OCI-LY1 (cell line): ENCODE measurements around the gene LHX5.

Source experiments
- EZH2 ChIP-seq: fragments of 200-600 bp; sonication (generic), shearing (Covaris generic); IDR thresholded peaks from 2 replicates; pipeline ENCODE4 v1.8.0; 2017; ENCODE audit warnings: borderline replicate concordance, mixed run types, mild to moderate bottlenecking, antibody characterized with exemption, low read length, moderate library complexity, mixed read lengths
- TF ChIP-seq, protein P1 (sequence below): fragments of 200-600 bp; sonication (generic), shearing (Covaris generic); IDR thresholded peaks from 2 replicates; pipeline ENCODE4 v1.5.1; 2017; ENCODE audit warnings: mild to moderate bottlenecking, antibody characterized with exemption, low read length, moderate library complexity, mixed read lengths

- TF ChIP-seq, protein P1, sequence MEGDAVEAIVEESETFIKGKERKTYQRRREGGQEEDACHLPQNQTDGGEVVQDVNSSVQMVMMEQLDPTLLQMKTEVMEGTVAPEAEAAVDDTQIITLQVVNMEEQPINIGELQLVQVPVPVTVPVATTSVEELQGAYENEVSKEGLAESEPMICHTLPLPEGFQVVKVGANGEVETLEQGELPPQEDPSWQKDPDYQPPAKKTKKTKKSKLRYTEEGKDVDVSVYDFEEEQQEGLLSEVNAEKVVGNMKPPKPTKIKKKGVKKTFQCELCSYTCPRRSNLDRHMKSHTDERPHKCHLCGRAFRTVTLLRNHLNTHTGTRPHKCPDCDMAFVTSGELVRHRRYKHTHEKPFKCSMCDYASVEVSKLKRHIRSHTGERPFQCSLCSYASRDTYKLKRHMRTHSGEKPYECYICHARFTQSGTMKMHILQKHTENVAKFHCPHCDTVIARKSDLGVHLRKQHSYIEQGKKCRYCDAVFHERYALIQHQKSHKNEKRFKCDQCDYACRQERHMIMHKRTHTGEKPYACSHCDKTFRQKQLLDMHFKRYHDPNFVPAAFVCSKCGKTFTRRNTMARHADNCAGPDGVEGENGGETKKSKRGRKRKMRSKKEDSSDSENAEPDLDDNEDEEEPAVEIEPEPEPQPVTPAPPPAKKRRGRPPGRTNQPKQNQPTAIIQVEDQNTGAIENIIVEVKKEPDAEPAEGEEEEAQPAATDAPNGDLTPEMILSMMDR, result no peak
- TF ChIP-seq EZH2, result no peak
Observed at GRCh38 chr12:113463746-113464451, 7.8 kb downstream of the LHX5 start.
